Measurements from ENCODE around the gene NR2F1-AS1. TPM values are rescaled to one million over a fixed set of nuclear protein-coding genes. Genes with fewer than 3 reads are reported as not detected.

NR2F1-AS1 gene
- total RNA-seq, 2 donors from 2014 or later: not detected

DNA sequence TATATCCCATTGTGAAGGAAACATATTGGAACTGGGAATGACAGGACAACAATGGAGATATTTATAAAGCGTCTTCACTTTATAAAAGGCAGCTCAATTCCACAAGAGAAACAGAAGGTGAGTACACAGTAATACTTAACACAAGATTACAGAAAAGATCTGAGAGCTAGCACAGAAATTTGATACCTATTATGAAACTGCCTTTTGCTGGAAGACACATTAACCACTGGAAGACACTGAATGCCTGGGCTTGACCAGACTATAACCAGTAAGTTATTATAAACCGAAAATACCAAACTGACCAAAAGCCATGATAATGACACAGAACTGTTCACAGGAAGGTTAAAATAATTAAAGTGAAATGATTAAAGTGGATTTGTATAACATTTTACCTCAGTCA is 195.4 kb downstream of the NR2F1-AS1 start:
- Mint-ChIP-seq H3K27ac (no peak overlapping the region), H3K27me3 (no peaks in the 10 kb centered on the region), H3K4me1 (ENCODE audit: low read depth in 2 of 2) (no peaks in the 10 kb centered on the region), H3K4me3 (no peak overlapping the region), H3K36me3 (no peaks in the 10 kb centered on the region), H3K9me3 (peaks cover 12% of the 10 kb centered on the region)
- DNase-seq (ENCODE audit: low spot score) (no peak), ATAC-seq (no peak)

DNA sequence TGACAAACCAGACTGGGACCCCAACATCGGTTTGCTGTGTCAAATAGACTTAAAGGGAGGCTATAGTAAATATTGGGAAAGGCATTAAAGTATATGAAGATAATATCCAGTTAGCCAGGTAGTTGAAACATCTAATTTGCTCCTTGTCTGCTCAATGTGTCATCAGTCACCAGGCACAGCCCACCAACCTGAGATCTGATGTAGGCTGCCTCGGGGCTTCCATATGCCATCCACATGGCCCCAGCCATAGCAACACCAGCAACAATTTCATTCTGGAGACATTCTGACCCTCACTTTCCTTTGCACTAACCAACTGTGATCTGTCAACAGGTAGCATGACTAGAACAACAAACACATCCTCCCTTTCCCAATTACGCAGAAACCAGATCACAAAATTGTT is 196.0 kb downstream of the NR2F1-AS1 start:
- ATAC-seq: no peak
- Mint-ChIP-seq H3K36me3 (no peaks in the 10 kb centered on the region), H3K4me1 (ENCODE audit: low read depth in 2 of 2) (no peaks in the 10 kb centered on the region), H3K9me3 (peaks cover 10% of the 10 kb centered on the region), H3K27ac (no peak overlapping the region), H3K4me3 (no peak overlapping the region), H3K27me3 (no peaks in the 10 kb centered on the region)
- no peak for DNase-seq (ENCODE audit: low spot score)

DNA sequence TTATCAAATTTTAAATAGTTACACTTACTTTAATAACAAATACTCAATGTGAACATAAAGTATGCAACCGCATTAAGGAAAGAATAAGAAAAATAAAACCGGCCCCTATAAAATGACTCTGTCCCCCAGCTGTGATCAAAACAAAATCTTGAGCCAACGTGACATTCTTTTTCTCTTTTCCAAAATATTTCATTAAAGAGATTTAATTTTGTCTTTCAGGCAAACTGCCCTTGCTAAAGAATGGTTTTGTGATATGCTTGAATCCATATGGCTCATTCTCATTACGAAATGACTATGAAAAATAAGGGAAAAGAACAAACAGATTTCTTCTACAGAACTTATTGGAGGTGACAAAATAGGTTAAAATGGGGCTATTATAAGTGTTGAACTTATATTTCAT is 197.0 kb downstream of the NR2F1-AS1 start:
- no peaks in the 10 kb centered on the region for H3K27me3 Mint-ChIP-seq
- no peak for DNase-seq (ENCODE audit: low spot score)
- H3K27ac Mint-ChIP-seq: no peak overlapping the region
- H3K4me1 Mint-ChIP-seq (ENCODE audit: low read depth in 2 of 2): no peaks in the 10 kb centered on the region
- H3K4me3 Mint-ChIP-seq: no peak overlapping the region
- peaks cover 13% of the 10 kb centered on the region for H3K9me3 Mint-ChIP-seq
- ATAC-seq: no peak
- H3K36me3 Mint-ChIP-seq: no peaks in the 10 kb centered on the region

DNA sequence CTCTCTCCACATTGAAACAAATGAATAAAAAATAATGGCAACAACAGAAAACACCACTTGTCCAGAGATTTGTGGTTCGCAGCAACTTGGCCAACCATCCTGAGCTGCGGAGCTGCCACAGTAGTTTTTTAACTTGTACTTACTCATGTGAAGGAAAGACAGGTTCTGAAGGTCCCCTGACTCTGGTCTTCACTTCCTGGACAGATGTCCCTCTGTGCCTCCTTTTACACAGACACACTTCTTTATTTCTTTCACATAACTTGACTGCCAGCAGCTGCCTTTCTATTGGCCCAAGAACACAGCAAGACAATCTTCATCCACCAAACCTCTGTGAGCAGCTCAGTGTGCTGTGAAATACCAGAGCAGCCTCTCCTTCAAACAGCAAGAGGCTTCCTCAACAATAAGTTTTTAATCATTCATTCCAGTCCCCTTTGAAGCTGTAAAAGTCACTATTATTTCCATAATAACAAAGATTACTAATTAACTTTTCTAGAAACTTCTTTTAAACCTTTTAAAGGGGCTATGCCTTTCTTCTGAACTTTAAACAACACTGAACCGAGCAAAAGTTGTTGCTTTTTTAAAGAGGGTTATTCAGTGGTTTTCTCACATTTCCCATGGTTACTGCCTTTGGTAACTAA is 198.7 kb downstream of the NR2F1-AS1 start:
- Mint-ChIP-seq H3K4me1 (ENCODE audit: low read depth in 2 of 2) (no peaks in the 10 kb centered on the region), H3K27me3 (no peaks in the 10 kb centered on the region), H3K4me3 (no peak overlapping the region), H3K36me3 (no peaks in the 10 kb centered on the region), H3K9me3 (peaks cover 13% of the 10 kb centered on the region), H3K27ac (no peak overlapping the region)
- DNase-seq (ENCODE audit: low spot score) (no peak), ATAC-seq (no peak)

DNA sequence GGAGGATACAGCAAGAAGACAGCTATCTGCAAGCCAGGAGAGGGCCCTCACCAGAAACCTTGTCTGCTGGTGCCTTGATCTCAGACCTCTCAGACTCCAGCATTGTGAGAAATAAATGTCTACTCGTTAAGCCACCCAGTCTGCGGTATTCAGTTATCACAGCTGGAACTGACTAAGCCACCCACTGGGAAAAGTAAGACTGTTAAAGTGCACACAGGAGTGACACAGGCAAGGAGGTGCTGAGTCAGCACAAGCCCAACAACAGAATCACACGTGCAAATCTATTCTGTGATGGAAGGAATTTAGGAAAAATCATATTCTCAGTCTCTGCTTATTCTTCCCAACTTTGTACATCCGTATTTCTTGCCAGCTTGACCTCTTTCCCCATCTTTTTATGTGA is 200.0 kb downstream of the NR2F1-AS1 start:
- Mint-ChIP-seq H3K4me3 (no peak overlapping the region), H3K27me3 (no peaks in the 10 kb centered on the region), H3K27ac (no peak overlapping the region), H3K4me1 (ENCODE audit: low read depth in 2 of 2) (no peaks in the 10 kb centered on the region), H3K36me3 (no peaks in the 10 kb centered on the region), H3K9me3 (peaks cover 16% of the 10 kb centered on the region)
- DNase-seq (ENCODE audit: low spot score) (no peak), ATAC-seq (no peak)

DNA sequence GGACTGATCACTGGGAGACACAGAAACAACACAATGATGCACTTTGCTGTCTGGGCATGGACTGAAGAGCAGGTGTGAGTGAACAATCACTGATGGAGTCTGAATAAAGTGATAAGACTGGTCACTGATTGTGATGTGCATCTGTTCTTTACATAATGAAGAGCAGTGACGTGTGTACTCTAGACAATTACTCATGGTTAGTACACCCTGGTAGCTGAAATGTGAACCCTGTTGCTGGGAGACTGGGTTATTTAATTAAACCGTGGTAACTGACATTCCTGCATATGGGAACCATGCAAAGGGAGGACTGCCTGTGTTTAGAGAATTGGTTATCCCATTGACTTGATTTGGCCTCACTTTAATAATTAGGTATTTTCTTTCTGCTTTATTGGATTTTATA is 202.9 kb downstream of the NR2F1-AS1 start:
- H3K4me3 Mint-ChIP-seq: no peak overlapping the region
- H3K27me3 Mint-ChIP-seq: no peaks in the 10 kb centered on the region
- no peak for DNase-seq (ENCODE audit: low spot score)
- H3K9me3 Mint-ChIP-seq: peaks cover 14% of the 10 kb centered on the region
- ATAC-seq: no peak
- no peaks in the 10 kb centered on the region for H3K4me1 Mint-ChIP-seq (ENCODE audit: low read depth in 2 of 2)
- no peak overlapping the region for H3K27ac Mint-ChIP-seq
- H3K36me3 Mint-ChIP-seq: no peaks in the 10 kb centered on the region

DNA sequence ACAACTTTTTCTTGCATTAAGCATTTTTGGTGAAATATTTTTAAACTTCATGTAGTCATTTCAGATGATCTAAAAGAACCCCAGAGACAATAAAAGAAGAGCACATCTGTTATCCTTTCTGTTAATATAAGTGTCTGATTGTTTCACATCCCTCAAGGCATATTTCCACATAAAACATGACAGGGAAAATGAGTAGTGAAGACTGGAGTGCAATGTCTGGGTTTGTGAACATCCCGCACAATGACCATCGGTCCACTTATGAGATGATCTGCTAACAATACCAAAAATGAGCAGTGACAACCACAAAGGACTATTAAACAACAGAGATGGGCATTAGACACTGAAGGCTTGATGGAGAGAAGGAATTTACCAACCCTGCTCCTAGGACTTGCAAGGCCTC is 209.1 kb downstream of the NR2F1-AS1 start:
- DNase-seq (ENCODE audit: low spot score) (no peak), ATAC-seq (no peak)
- no peaks in the 10 kb centered on the region for H3K36me3 Mint-ChIP-seq
- no peak overlapping the region for H3K27ac Mint-ChIP-seq
- no peak overlapping the region for H3K4me3 Mint-ChIP-seq
- H3K4me1 Mint-ChIP-seq (ENCODE audit: low read depth in 2 of 2): no peaks in the 10 kb centered on the region
- no peaks in the 10 kb centered on the region for H3K27me3 Mint-ChIP-seq
- peaks cover 12% of the 10 kb centered on the region for H3K9me3 Mint-ChIP-seq

DNA sequence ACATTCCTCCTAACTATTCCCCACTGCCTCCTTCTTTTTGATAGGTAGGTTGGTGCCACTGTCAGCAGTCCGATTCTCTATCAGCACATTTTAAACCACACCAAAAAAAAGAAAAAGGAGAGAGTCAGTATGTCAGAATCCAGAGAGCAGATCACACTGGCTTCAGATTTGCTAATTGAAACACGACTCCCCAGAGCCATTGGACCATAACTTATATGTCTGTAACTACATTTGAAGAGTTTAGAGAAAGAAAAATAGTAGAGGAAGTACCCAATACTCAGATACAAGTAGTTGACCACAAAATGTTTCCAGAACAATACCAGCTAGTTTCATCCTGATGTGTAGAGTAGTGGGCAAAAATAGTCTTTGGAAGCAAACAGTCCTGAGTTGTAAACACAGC is 216.6 kb downstream of the NR2F1-AS1 start:
- ATAC-seq (no peak), DNase-seq (ENCODE audit: low spot score) (no peak)
- H3K27me3 Mint-ChIP-seq: no peaks in the 10 kb centered on the region
- peaks cover 9% of the 10 kb centered on the region for H3K9me3 Mint-ChIP-seq
- no peak overlapping the region for H3K4me3 Mint-ChIP-seq
- H3K4me1 Mint-ChIP-seq (ENCODE audit: low read depth in 2 of 2): no peaks in the 10 kb centered on the region
- H3K36me3 Mint-ChIP-seq: no peaks in the 10 kb centered on the region
- no peak overlapping the region for H3K27ac Mint-ChIP-seq

DNA sequence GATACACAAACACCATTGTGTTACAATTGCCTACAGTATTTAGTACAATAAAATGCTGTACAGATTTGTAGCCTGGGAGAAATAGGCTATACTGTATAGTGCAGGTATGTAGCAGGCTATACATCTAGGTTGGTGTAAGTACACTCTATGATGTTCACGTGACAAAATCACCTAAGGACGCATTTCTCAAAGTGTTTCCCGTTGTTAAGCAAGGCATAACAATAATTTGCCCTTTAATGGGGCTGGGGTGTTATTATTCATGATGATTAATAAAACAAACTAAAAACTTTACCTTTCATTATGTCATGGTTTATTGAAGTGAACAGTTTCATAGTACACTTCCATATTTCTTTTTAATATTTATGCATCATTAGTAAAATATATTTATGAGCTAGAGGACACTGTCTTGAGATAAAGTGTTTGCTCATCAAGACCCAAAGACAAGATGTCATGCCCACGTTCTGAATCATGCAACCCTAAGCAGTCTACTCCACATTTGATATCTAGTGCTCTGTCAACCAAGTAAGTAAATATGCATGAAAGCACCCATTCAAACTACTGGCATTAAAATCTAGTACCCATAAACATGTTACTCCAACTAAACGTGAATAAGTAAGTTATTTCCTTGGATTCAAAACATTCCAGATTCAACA is 220.5 kb downstream of the NR2F1-AS1 start:
- no peak overlapping the region for H3K27ac Mint-ChIP-seq
- ATAC-seq (no peak), DNase-seq (ENCODE audit: low spot score) (no peak)
- no peaks in the 10 kb centered on the region for H3K27me3 Mint-ChIP-seq
- no peaks in the 10 kb centered on the region for H3K4me1 Mint-ChIP-seq (ENCODE audit: low read depth in 2 of 2)
- no peaks in the 10 kb centered on the region for H3K36me3 Mint-ChIP-seq
- no peak overlapping the region for H3K4me3 Mint-ChIP-seq
- peaks cover 8% of the 10 kb centered on the region for H3K9me3 Mint-ChIP-seq

DNA sequence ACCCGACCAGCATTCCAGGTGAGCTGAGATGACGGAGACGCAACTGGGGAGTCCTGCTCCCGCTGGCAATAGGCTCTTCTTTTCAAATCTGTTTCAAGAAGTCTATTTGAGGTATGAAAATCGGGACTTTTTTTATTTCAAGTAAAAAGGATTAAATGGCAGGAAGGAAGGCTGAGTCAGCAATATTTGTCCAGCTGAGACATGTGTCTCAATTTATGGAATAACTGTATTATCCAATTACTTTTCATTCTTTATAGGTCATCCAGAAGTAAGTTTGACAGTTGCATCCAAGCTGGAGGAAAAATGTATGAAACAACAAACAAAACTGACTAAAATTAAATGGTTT is 221.1 kb downstream of the NR2F1-AS1 start:
- DNase-seq (ENCODE audit: low spot score) (no peak), ATAC-seq (no peak)
- Mint-ChIP-seq H3K4me3 (no peak overlapping the region), H3K27ac (no peak overlapping the region), H3K27me3 (no peaks in the 10 kb centered on the region), H3K36me3 (no peaks in the 10 kb centered on the region), H3K4me1 (ENCODE audit: low read depth in 2 of 2) (no peaks in the 10 kb centered on the region), H3K9me3 (peaks cover 6% of the 10 kb centered on the region)

Other genes starting within 250 kb of the NR2F1-AS1 start
- not detected for gene NR2F1, start 2.0 kb upstream of the NR2F1-AS1 start, total RNA-seq
- gene POU5F2, start 160.4 kb upstream of the NR2F1-AS1 start, total RNA-seq: 1 to 10 TPM; 3.3 to 4.9 TPM